Esophagus (tissue), 2 donors: ENCODE measurements around the gene TIGD4. TPM values are rescaled to one million over a fixed set of nuclear protein-coding genes. Genes with fewer than 3 reads are reported as not detected.

Source experiments
- H3K27ac ChIP-seq, 2 donors: one replicate each; pipeline ENCODE4 v1.5.1; 2013; ENCODE audit warnings: low read depth in 2 of 2, mild to moderate bottlenecking in 2 of 2, inconsistent platforms in 1 of 2, low read length in 1 of 2, moderate library complexity in 1 of 2
- H3K27me3 ChIP-seq, 2 donors: one replicate each; pipeline ENCODE4 v1.6.1; 2013; ENCODE audit warnings: low read length in 2 of 2, control low read depth in 1 of 2, mild to moderate bottlenecking in 1 of 2; ENCODE audit not compliant: insufficient read depth in 2 of 2, control insufficient read depth in 1 of 2
- H3K36me3 ChIP-seq, 2 donors: one replicate each; pipeline ENCODE4 v1.6.1; 2013; ENCODE audit warnings: low read length in 1 of 2; ENCODE audit not compliant: control insufficient read depth in 2 of 2, insufficient read depth in 2 of 2
- H3K4me1 ChIP-seq, 2 donors: one replicate each; pipeline ENCODE4 v1.6.1; 2013; ENCODE audit warnings: low read length in 1 of 2; ENCODE audit not compliant: control insufficient read depth in 2 of 2, insufficient read depth in 2 of 2
- H3K4me3 ChIP-seq, 2 donors: one replicate each; pipeline ENCODE4 v1.5.1; 2013; ENCODE audit warnings: low read length in 2 of 2, mild to moderate bottlenecking in 2 of 2, low read depth in 1 of 2, moderate library complexity in 1 of 2
- H3K9me3 ChIP-seq, 2 donors: one replicate each; pipeline ENCODE4 v1.6.1; 2013; ENCODE audit warnings: mild to moderate bottlenecking in 2 of 2, low read depth in 1 of 2, low read length in 1 of 2, moderate library complexity in 1 of 2; ENCODE audit not compliant: control insufficient read depth in 2 of 2, insufficient read depth in 1 of 2
- WGBS, 2 donors: extraction: QIAGEN DNeasy Blood & Tissue Kit; methylation state at CpG; one replicate each; pipeline ENCODE4 v1.1.7; 2013; 5-methylcytosine and 5-hydroxymethylcytosine counted together
- polyA plus RNA-seq, 2 donors: library from polyadenylated mRNA; stranded (reverse); fragments of 200-250 nt; gene quantifications; one replicate each; pipeline ENCODE4 v1.2.3, GENCODE V29; 2013
- donor health status: healthy with polysubstance abuse.
- donor health status: Bipolar disorder and iron deficiency.

The TIGD4 gene
- under 1 TPM; 0.04 to 0.05 TPM for polyA plus RNA-seq

DNA sequence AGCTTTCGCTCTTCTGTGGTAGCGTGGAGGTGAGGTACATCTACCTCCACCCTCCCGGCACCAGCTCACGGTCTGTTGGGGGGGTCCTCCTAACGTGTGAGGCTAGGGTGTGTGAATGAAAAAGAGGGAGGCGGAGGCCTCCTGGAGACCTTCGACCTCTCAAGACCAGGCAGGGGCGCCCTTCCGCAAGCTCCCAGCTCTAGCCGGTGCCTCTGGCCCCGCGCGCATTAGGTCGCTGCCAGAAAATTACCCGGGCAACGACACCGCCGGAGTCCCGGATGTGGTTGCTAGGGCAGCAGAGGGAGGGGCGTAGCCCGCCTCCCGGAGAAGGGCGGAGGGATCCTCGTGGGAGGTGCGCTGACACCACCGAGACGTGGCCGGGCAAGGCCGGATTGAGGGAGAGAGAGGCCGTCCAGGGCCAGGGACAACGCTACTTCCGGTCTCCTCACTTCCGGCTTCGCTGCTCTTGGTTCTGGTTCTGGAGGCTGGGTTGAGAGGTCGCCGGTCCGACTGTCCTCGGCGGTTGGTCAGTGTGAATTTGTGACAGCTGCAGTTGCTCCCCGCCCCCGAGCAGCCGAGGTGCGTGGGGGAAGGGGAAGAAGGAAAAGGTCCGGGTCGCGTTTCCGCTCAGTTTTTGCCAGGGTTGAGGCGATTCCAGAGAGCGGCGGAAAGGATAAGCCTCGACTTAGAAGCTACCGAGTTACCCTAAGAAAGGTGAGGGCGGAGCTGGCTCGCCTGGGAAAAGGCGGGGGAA, at the start of gene TIGD4, which contains the start of gene ARFIP1:
TSS of gene TIGD4 (minus strand) at position 218 of the 754 bp plus-strand sequence. CDS start 8,726 bp downstream, outside the sequence.
TSS of gene ARFIP1 (plus strand) at position 442 of the 754 bp plus-strand sequence. CDS start 49,680 bp downstream, outside the sequence.
- Histone ChIP-seq H3K4me1 (peaks cover 0 to 3% of the 10 kb centered on the region in 2 donors), H3K9me3 (no peaks in the 10 kb centered on the region), H3K4me3 (peak within 1 kb of the TSS; percentile 80 to 81), H3K36me3 (no peaks in the 10 kb centered on the region), H3K27me3 (no peaks in the 10 kb centered on the region), H3K27ac (peak within 1 kb of the TSS; percentile 94 to 95)
- WGBS, 2 donors: 0% methylated on average over 54 to 55 of the region's 55 CpGs

DNA sequence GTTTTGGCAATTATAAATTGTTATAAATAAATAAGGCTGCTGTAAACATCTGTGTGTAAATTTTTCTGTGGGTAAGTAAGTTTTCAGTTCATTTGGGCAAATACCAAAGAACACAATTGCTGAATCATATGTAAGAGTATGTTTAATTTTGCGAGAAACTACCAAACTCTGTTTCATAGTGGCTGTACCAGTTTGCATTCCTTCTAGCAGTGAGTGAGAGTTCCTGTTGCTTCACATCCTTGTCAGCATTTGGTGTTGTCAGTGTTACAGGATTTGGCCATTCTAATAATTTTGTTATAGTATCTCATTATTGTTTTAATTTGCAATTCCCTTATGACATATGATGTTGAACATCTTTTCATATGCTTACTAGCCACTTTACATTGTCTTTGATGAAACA, 48.6 kb upstream of the TIGD4 start:
- Histone ChIP-seq H3K4me3 (no peak overlapping the region), H3K36me3 (no peaks in the 10 kb centered on the region), H3K9me3 (peaks cover 2 to 3% of the 10 kb centered on the region in 2 donors), H3K4me1 (no peaks in the 10 kb centered on the region), H3K27ac (no peak overlapping the region), H3K27me3 (no peaks in the 10 kb centered on the region)
- 92 to 96% methylated on average over 1 of the region's 1 CpG for WGBS, 2 donors

DNA sequence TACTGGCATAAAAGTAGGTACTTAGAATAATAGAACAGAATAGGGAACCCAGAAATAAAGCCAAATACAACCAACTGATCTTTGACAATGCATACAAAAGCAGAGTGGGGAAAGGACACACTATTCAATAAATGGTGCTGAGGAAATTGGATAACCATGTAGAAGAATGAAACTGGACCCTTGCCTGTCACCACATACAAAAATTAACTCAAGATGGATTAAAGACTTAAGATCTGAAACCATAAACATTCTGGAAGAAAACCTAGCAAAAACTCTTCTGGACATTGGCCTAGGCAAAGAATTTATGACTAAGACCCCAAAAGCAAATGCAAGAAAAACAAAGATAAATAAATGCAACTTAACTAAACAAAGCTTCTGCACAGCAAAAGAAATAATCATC, 45.8 kb upstream of the TIGD4 start:
- peaks cover 2 to 3% of the 10 kb centered on the region in 2 donors for H3K9me3 ChIP-seq
- no peak overlapping the region for H3K4me3 ChIP-seq
- no peak overlapping the region for H3K27ac ChIP-seq
- H3K4me1 ChIP-seq: no peaks in the 10 kb centered on the region
- H3K27me3 ChIP-seq: no peaks in the 10 kb centered on the region
- H3K36me3 ChIP-seq: no peaks in the 10 kb centered on the region

DNA sequence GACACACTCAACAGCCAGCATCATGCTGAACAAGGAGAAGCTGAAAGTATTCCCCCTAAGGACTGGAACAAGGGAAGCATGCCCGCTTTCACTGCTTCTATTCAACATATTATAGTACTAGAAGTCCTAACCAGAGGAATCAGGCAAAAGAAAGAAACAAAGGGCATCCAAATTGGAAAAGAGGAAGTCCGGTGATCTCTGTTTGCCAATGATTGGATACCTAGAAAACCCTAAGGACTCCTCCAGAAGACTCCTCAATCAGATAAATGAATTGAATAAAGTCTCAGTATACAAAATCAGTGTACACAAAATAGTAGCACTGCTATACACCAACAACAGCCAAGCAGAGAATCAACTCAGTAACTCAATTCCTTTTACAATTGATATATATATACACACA, 45.0 kb upstream of the TIGD4 start:
- no peaks in the 10 kb centered on the region for H3K27me3 ChIP-seq
- H3K9me3 ChIP-seq: peaks cover 2 to 3% of the 10 kb centered on the region in 2 donors
- H3K4me1 ChIP-seq: no peaks in the 10 kb centered on the region
- H3K4me3 ChIP-seq: no peak overlapping the region
- 98% methylated on average over 2 of the region's 2 CpGs for WGBS, 2 donors
- H3K27ac ChIP-seq: no peak overlapping the region
- H3K36me3 ChIP-seq: peaks cover 0 to 4% of the 10 kb centered on the region in 2 donors

DNA sequence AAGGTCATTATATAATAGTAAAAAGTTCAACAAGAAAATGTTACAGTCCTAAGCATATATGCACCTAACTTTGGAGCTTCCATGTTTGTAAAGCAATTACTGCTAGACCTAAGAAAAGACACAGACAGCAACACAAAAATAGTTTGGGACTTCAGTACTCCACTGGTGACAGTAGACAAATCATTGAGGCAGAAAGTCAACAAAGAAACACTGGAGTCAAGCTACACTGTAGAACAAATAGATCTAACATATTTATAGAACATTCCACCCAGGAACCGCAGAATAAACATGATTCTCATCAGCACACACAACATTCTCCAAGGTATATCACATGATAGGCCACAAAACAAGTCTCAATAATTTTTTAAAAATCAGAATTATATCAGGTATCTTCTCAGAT, 42.8 kb upstream of the TIGD4 start:
- no peaks in the 10 kb centered on the region for H3K4me1 ChIP-seq
- WGBS, 2 donors: 96 to 100% methylated on average over 1 of the region's 1 CpG
- no peak overlapping the region for H3K27ac ChIP-seq
- no peak overlapping the region for H3K4me3 ChIP-seq
- H3K9me3 ChIP-seq: no peaks in the 10 kb centered on the region
- H3K36me3 ChIP-seq: peaks cover 0 to 12% of the 10 kb centered on the region in 2 donors
- H3K27me3 ChIP-seq: no peaks in the 10 kb centered on the region

DNA sequence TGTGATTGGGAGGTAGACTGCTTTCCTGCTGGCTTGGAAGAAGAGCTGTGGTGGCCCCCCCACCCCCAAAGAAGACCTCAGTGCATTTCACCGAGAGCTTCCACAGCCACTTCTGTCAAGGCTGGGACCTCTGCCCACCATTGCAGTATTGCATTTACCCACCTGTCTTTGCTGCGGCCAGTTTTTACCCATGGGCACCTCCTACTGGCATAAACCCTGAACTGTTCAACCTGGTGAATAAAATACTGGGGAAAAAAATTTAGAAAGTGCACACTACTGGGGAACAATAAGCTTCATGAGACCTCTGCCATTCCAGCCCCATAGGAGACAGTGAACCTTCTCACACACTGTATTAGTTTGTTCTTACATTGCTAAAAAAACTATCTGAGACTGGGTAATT, 40.5 kb upstream of the TIGD4 start:
- Histone ChIP-seq H3K4me1 (no peaks in the 10 kb centered on the region), H3K27me3 (no peaks in the 10 kb centered on the region)

DNA sequence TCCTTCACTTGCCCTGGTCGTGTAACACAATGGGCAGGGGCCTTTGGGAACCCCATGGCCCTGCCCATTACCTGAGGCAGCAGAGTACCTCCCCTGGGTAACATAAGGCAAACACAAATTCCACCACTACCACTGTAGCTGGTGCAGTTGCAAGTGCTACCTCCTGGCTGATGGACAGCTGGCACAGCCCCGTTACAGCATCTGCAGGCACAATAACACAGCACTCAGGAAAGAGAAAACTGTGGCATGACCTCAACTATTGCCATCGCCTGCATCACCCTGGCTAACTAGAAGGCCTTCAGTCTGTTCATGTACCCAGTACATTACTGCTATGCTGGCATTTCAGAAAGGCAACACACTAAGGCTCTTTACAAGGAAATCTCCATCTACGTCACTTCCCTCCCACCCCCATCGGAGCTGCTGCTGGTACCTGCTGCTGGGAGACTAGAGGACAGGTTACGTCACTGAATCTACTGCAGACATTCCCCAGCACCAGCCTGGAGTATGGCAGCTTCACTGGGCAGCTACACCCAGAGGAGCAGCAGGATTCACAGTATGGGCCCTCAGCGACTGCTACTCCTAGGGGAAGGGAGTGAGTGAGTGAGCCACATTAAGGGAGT, 39.6 kb upstream of the TIGD4 start:
- Histone ChIP-seq H3K27ac (no peak overlapping the region), H3K27me3 (no peaks in the 10 kb centered on the region), H3K9me3 (no peaks in the 10 kb centered on the region), H3K4me3 (no peak overlapping the region), H3K36me3 (peaks cover 0 to 12% of the 10 kb centered on the region in 2 donors), H3K4me1 (no peaks in the 10 kb centered on the region)
- 92 to 93% methylated on average over 7 of the region's 7 CpGs for WGBS, 2 donors

More for the DNA sequence above, 40.5 kb upstream of the TIGD4 start:
- H3K36me3 ChIP-seq: peaks cover 0 to 12% of the 10 kb centered on the region in 2 donors
- WGBS, 2 donors: 97 to 98% methylated on average over 2 of the region's 2 CpGs
- H3K9me3 ChIP-seq: no peaks in the 10 kb centered on the region
- H3K4me3 ChIP-seq: no peak overlapping the region
- H3K27ac ChIP-seq: no peak overlapping the region

DNA sequence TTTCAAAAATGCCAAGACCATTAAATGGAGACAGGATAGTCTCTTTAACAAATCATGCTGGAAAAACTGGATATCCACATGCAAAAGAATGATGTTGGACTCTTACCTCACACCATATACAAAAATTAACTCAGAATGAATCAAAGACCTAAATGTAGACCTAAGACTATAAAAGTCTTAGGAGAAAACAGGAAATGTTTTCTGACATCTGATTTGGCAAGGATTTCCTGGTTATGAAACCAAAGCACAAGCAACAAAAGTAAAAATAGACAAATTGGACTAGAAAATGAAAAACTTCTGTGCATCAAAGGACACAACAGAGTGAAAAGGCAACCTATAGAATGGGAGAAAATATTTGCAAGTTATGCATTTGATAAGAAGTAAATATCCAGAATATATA, 37.8 kb upstream of the TIGD4 start:
- Histone ChIP-seq H3K36me3 (peaks cover 0 to 12% of the 10 kb centered on the region in 2 donors), H3K4me3 (no peak overlapping the region), H3K27ac (no peak overlapping the region), H3K27me3 (no peaks in the 10 kb centered on the region), H3K9me3 (no peaks in the 10 kb centered on the region), H3K4me1 (no peaks in the 10 kb centered on the region)

DNA sequence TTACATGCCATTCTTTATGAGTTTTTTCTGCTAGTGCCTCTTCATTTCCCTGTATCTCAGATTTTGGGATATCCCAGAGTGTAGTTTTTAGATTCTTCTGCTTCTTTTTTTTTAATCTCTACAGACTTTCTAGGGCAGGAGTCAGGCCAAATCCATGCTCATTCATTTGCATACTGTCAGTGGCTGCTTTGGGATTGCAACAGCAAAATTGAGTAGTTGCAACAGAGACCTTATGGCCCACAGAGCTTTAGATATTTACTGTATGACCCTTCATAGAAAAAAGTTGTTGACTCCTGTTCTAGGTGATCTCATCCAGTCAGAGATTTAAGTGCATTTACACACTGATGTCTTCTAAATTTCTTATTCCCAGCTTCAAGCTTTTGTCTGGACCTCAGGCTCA, 35.5 kb upstream of the TIGD4 start:
- Histone ChIP-seq H3K4me3 (no peak overlapping the region), H3K27ac (no peak overlapping the region), H3K27me3 (no peaks in the 10 kb centered on the region), H3K9me3 (no peaks in the 10 kb centered on the region), H3K4me1 (no peaks in the 10 kb centered on the region), H3K36me3 (peaks cover 0 to 12% of the 10 kb centered on the region in 2 donors)
